HG03108 (cell line): ENCODE data around the gene CHRM2.

Source experiments
- ATAC-seq: cut with Tn5 transposase; IDR thresholded peaks from one replicate; pipeline ENCODE4 v1.9.1; 2021; ENCODE audit warnings: moderate library complexity; ENCODE audit not compliant: unreplicated experiment

The CHRM2 gene

GRCh38 chr7:137018468-137018867 is 150.0 kb downstream of the CHRM2 start:
- no peak for ATAC-seq

GRCh38 chr7:137020351-137020750 is 151.9 kb downstream of the CHRM2 start:
- no peak for ATAC-seq

- no peak for ATAC-seq
Measured at GRCh38 chr7:137025469-137026175, 157.2 kb downstream of the CHRM2 start.

- no peak for ATAC-seq
Measured at GRCh38 chr7:137026176-137026500, 157.7 kb downstream of the CHRM2 start.

- no peak for ATAC-seq
Measured at GRCh38 chr7:137032436-137032835, 164.0 kb downstream of the CHRM2 start.

GRCh38 chr7:137036768-137037167 is 168.3 kb downstream of the CHRM2 start:
- ATAC-seq = no peak

GRCh38 chr7:137038706-137039105 is 170.3 kb downstream of the CHRM2 start:
- ATAC-seq = no peak

- ATAC-seq = no peak
Measured at GRCh38 chr7:137040745-137041144, 172.3 kb downstream of the CHRM2 start.

GRCh38 chr7:137045573-137045972 is 177.1 kb downstream of the CHRM2 start:
- ATAC-seq = no peak

GRCh38 chr7:137069249-137069963 is 201.0 kb downstream of the CHRM2 start:
- ATAC-seq = no peak
